K562 (cell line): ENCODE data around the gene ETV3L. TPM values are rescaled to one million over a fixed set of nuclear protein-coding genes. Genes with fewer than 3 reads are reported as not detected.
A peak's percentile ranks its signal among the peaks of the same experiment; 100 is the strongest.

Source experiments
- CTCFL ChIP-seq: IDR thresholded peaks from 2 replicates; pipeline ENCODE4 v1.6.1; 2011; ENCODE audit warnings: borderline replicate concordance, low read depth, mild to moderate bottlenecking, moderate library complexity, low read length; ENCODE audit not compliant: insufficient read depth, poor library complexity, severe bottlenecking
- E2F8 ChIP-seq: fragments of 450-650 bp; IDR thresholded peaks from 2 replicates; pipeline ENCODE4 v1.7.1; 2018; ENCODE audit warnings: mild to moderate bottlenecking, low read depth; ENCODE audit not compliant: partially characterized antibody
- FOXP4 ChIP-seq: sonication (generic); formaldehyde crosslinking; IDR thresholded peaks from 2 replicates; pipeline ENCODE4 v1.8.0; 2022; ENCODE audit warnings: mild to moderate bottlenecking, missing genetic modification reagents, borderline replicate concordance
- FUS ChIP-seq: fragments of 200-400 bp; formaldehyde crosslinking; optimal IDR thresholded peaks from 2 replicates; pipeline ENCODE3; 2017; ENCODE audit warnings: low read depth, low read length
- IRF1 ChIP-seq: sonication (generic); formaldehyde crosslinking; IDR thresholded peaks from 2 replicates; pipeline ENCODE4 v1.8.0; 2022; ENCODE audit warnings: missing genetic modification reagents, mild to moderate bottlenecking, borderline replicate concordance
- MNT ChIP-seq, 2 experiments: fragments of 450-650 bp; conservative IDR thresholded peaks; 2 replicates each; pipeline ENCODE4 v1.6.1; 2017; ENCODE audit warnings: mild to moderate bottlenecking in 2 of 2, moderate library complexity in 2 of 2
- SIRT6 ChIP-seq: IDR thresholded peaks from one replicate; pipeline ENCODE4 v1.6.1; 2012; ENCODE audit warnings: low read depth, mild to moderate bottlenecking, control low read depth, inconsistent platforms, low read length, moderate library complexity
- ZC3H4 ChIP-seq: sonication (generic); formaldehyde crosslinking; IDR thresholded peaks from 2 replicates; pipeline ENCODE4 v1.9.0; 2021; ENCODE audit warnings: missing genetic modification reagents, borderline replicate concordance
- ZNF143 ChIP-seq: sonication (generic); formaldehyde crosslinking; IDR thresholded peaks from 2 replicates; pipeline ENCODE4 v1.9.0; 2022; ENCODE audit warnings: mild to moderate bottlenecking, missing genetic modification reagents
- ZNF324 ChIP-seq: fragments of 250-450 bp; sonication (Bioruptor Pico); IDR thresholded peaks from 2 replicates; pipeline ENCODE4 v1.4.0; 2020; ENCODE audit warnings: mild to moderate bottlenecking
- ZNF395 ChIP-seq: fragments of 200-800 bp; sonication (Bioruptor generic); IDR thresholded peaks from 2 replicates; pipeline ENCODE4 v1.6.1; 2017; ENCODE audit warnings: missing genetic modification characterization, missing compliant biosample characterization
- ZNF445 ChIP-seq: fragments of 250-450 bp; sonication (Bioruptor Pico); IDR thresholded peaks from 2 replicates; pipeline ENCODE4 v1.4.0; 2020; ENCODE audit warnings: low read depth, mild to moderate bottlenecking, moderate library complexity
- ZNF79 ChIP-seq: fragments of 250-450 bp; sonication (Bioruptor Pico); IDR thresholded peaks from 2 replicates; pipeline ENCODE4 v1.4.0; 2020; ENCODE audit warnings: low read depth, mild to moderate bottlenecking, moderate library complexity
- polyA plus RNA-seq, 8 experiments: library from polyadenylated mRNA; depleted of rRNA in 4 of 8; stranded (reverse) in 5 of 8; unstranded in 3 of 8; fragments of >200 nt; fragmentation: Nextera tagmentation in 2 of 8; fragmentation: Illumina TruSeq in 1 of 8; extraction: Ambion mirVana in 2 of 8; extraction: Trizol in 1 of 8; gene quantifications; 2 replicates each; pipeline versions ENCODE4 v1.2.1 to v1.2.3, GENCODE V29; 2011 to 2014; ENCODE audit warnings: inconsistent platforms in 1 of 8, missing spikeins in 1 of 8
- total RNA-seq, 7 experiments: library from RNA; depleted of rRNA in 6 of 7; stranded (reverse); fragments of >200 nt in 6 of 7; fragmentation: Illumina TruSeq in 2 of 7; extraction: Trizol in 2 of 7; gene quantifications; 2 replicates each; pipeline versions ENCODE4 v1.2.1 to v1.2.3, GENCODE V29; 2011 to 2021; ENCODE audit warnings: low replicate concordance in 1 of 7

Gene ETV3L
- total and polyA plus RNA-seq, 9 of the 15 experiments (the other 6 are each of a cell fraction or from before 2014, with no cell fraction given): not detected

GRCh38 chr1:157045250-157046218, 54.1 kb downstream of the ETV3L start, which contains the start of gene ARHGEF11 (continued):
- TF ChIP-seq ZNF445 (CRISPR knock-in tag) (no peak), E2F8 (no peak), MNT (conservative IDR thresholded peaks at IDR 0.05) (no peak), FUS (no peak), FOXP4 (CRISPR knock-in tag) (no peak), ZC3H4 (CRISPR knock-in tag) (peak; percentile 53; the same call in 1 of the 2 replicates), ZNF395 (CRISPR knock-in tag) (peak; percentile 53; the same call in 1 of the 2 replicates), ZNF324 (CRISPR knock-in tag) (no peak), CTCFL (no peak), SIRT6 (no peak), ZNF79 (CRISPR knock-in tag) (no peak), ZNF143 (no peak), IRF1 (CRISPR knock-in tag) (no peak)
